NCI-H2196 (cell line): ENCODE measurements around the gene NDST1.

ENCODE experiments used
- DNase-seq: peaks from one replicate; lab custom pipeline; 2025; ENCODE audit not compliant: unreplicated experiment; lab: John Stamatoyannopoulos, UW

The NDST1 gene

GRCh38 chr5:150541895-150542294, 34.0 kb downstream of the NDST1 start:
- no peak for DNase-seq

- DNase-seq: no peak
Observed at GRCh38 chr5:150542933-150543445, 35.1 kb downstream of the NDST1 start.

GRCh38 chr5:150544611-150545219, 36.8 kb downstream of the NDST1 start:
- peak; percentile 48 for DNase-seq

GRCh38 chr5:150545246-150545645, 37.3 kb downstream of the NDST1 start:
- no peak for DNase-seq

- no peak for DNase-seq
Observed at GRCh38 chr5:150548123-150548522, 40.2 kb downstream of the NDST1 start.

GRCh38 chr5:150549735-150550134, 41.8 kb downstream of the NDST1 start:
- DNase-seq: no peak

- DNase-seq: no peak
Observed at GRCh38 chr5:150550286-150550685, 42.4 kb downstream of the NDST1 start.

GRCh38 chr5:150551066-150551465, 43.1 kb downstream of the NDST1 start:
- no peak for DNase-seq

GRCh38 chr5:150553402-150553801, 45.5 kb downstream of the NDST1 start:
- DNase-seq: no peak

- DNase-seq: no peak
Observed at GRCh38 chr5:150553911-150554310, 46.0 kb downstream of the NDST1 start.

- DNase-seq: no peak
Observed at GRCh38 chr5:150554857-150555256, 46.9 kb downstream of the NDST1 start.

GRCh38 chr5:150556106-150556505, 48.2 kb downstream of the NDST1 start:
- DNase-seq: no peak

- DNase-seq: no peak
Observed at GRCh38 chr5:150556859-150557508, 49.1 kb downstream of the NDST1 start.

- no peak for DNase-seq
Observed at GRCh38 chr5:150557509-150557872, 49.6 kb downstream of the NDST1 start.

- no peak for DNase-seq
Observed at GRCh38 chr5:150558088-150558621, 50.2 kb downstream of the NDST1 start.

GRCh38 chr5:150559088-150559487, 51.2 kb downstream of the NDST1 start:
- no peak for DNase-seq

GRCh38 chr5:150559701-150560100, 51.8 kb downstream of the NDST1 start:
- no peak for DNase-seq

GRCh38 chr5:150560401-150561191, 52.7 kb downstream of the NDST1 start:
- peak; percentile 88 for DNase-seq

- DNase-seq: no peak
Observed at GRCh38 chr5:150561192-150561512, 53.2 kb downstream of the NDST1 start.

- DNase-seq: no peak
Observed at GRCh38 chr5:150561571-150562275, 53.8 kb downstream of the NDST1 start.

GRCh38 chr5:150562832-150563231, 54.9 kb downstream of the NDST1 start:
- DNase-seq: peak; percentile 55
